Upper lobe of right lung (tissue), 1 donor: Measurements from ENCODE around the gene GABARAPL2. TPM values are rescaled to one million over a fixed set of nuclear protein-coding genes. Genes with fewer than 3 reads are reported as not detected.
"Not testable (repeated sequence)": the region's sequence is repeated elsewhere in the genome, so short reads cannot be mapped to it uniquely, and the experiment has no call there.

Experiments
- ATAC-seq: fragments of 200-7000 bp; cut with Tn5 transposase; one replicate; pipeline ENCODE4 v1.9.1; 2020; ENCODE audit warnings: mild to moderate bottlenecking, moderate library complexity
- DNase-seq: peaks from one replicate; pipeline ENCODE4 v3.0.0-alpha.2; 2020
- H3K27ac ChIP-seq: fragments of 200-600 bp; one replicate; pipeline ENCODE4 v1.8.0; 2022
- H3K27me3 ChIP-seq: fragments of 200-600 bp; one replicate; pipeline ENCODE4 v1.8.0; 2022; ENCODE audit warnings: mild to moderate bottlenecking
- H3K36me3 ChIP-seq: fragments of 200-600 bp; one replicate; pipeline ENCODE4 v1.8.0; 2022
- H3K4me1 ChIP-seq: fragments of 200-600 bp; one replicate; pipeline ENCODE4 v1.8.0; 2022
- H3K4me3 ChIP-seq: fragments of 200-600 bp; one replicate; pipeline ENCODE4 v1.8.0; 2022; ENCODE audit warnings: mild to moderate bottlenecking
- H3K9me3 ChIP-seq: fragments of 200-600 bp; one replicate; pipeline ENCODE4 v1.8.0; 2022
- CTCF ChIP-seq: fragments of 200-600 bp; IDR thresholded peaks from one replicate; pipeline ENCODE4 v1.8.0; 2022; ENCODE audit warnings: antibody characterized with exemption
- intact Hi-C: fragments of 100-400 bp; cut with DNase I; formaldehyde crosslinking; loops from one replicate; pipeline ENCODE4 v1.11.0; 2022
- total RNA-seq: library from RNA; stranded (reverse); fragmentation: NEBNext Ultra II Directional; extraction: Animal tissue kit (Norgen Biotek cat#: 25700); gene quantifications from one replicate; pipeline ENCODE4 v1.2.1, GENCODE V29; 2021
- donor health status: DM: no; HTN: yes; CAD: no; lungs with severe emphysema.

The GABARAPL2 gene
- total RNA-seq, 1 donor from 2014 or later, result 109 TPM

- no peak for TF ChIP-seq CTCF
- ATAC-seq, result no peak
- Histone ChIP-seq H3K4me3 (no peak within 1 kb of the TSS), H3K4me1 (no peaks in the 10 kb centered on the region), H3K27me3 (no peaks in the 10 kb centered on the region), H3K36me3 (no peaks in the 10 kb centered on the region), H3K27ac (no peak within 1 kb of the TSS), H3K9me3 (no peaks in the 10 kb centered on the region)
- DNase-seq, result peak; percentile 31
- intact Hi-C loops, result no loop called here
These were observed 30.3 kb upstream of the GABARAPL2 start, which contains the start of gene CHST5 for GRCh38 chr16:75535901-75536300. TSS of gene CHST5 (minus strand) at chr16:75536108. CDS start at chr16:75530384, 5,724 bp downstream.

GRCh38 chr16:75537776-75538175 is 28.4 kb upstream of the GABARAPL2 start:
- no peak overlapping the region for H3K4me3 ChIP-seq
- no peak for ATAC-seq
- H3K27me3 ChIP-seq, result no peaks in the 10 kb centered on the region
- no peak for DNase-seq
- intact Hi-C loops, result no loop called here
- no peaks in the 10 kb centered on the region for H3K9me3 ChIP-seq
- no peaks in the 10 kb centered on the region for H3K4me1 ChIP-seq
- H3K27ac ChIP-seq, result no peak overlapping the region
- no peaks in the 10 kb centered on the region for H3K36me3 ChIP-seq
- no peak for TF ChIP-seq CTCF

GRCh38 chr16:75538882-75539565 is 27.2 kb upstream of the GABARAPL2 start:
- H3K36me3 ChIP-seq, H3K4me1 ChIP-seq, H3K27me3 ChIP-seq, H3K27ac ChIP-seq, H3K4me3 ChIP-seq, intact Hi-C loops, H3K9me3 ChIP-seq: not testable (repeated sequence)
- ATAC-seq, result peak; percentile 57
- DNase-seq, result peak; percentile 35

- no peaks in the 10 kb centered on the region for H3K4me1 ChIP-seq
- no peak for TF ChIP-seq CTCF
- no peaks in the 10 kb centered on the region for H3K27me3 ChIP-seq
- H3K36me3 ChIP-seq, result no peaks in the 10 kb centered on the region
- no peaks in the 10 kb centered on the region for H3K9me3 ChIP-seq
- no peak overlapping the region for H3K4me3 ChIP-seq
- intact Hi-C loops, result no loop called here
- no peak for DNase-seq
- no peak for ATAC-seq
- no peak overlapping the region for H3K27ac ChIP-seq
These were observed 24.9 kb upstream of the GABARAPL2 start for GRCh38 chr16:75541236-75541635.

GRCh38 chr16:75542462-75542861 is 23.7 kb upstream of the GABARAPL2 start:
- H3K36me3 ChIP-seq, H3K27ac ChIP-seq, ATAC-seq, H3K27me3 ChIP-seq, H3K4me3 ChIP-seq, H3K4me1 ChIP-seq, intact Hi-C loops, H3K9me3 ChIP-seq: not testable (repeated sequence)
- DNase-seq, result peak; percentile 29

GRCh38 chr16:75545879-75546278 is 20.3 kb upstream of the GABARAPL2 start:
- H3K4me1 ChIP-seq, DNase-seq, H3K9me3 ChIP-seq, H3K27ac ChIP-seq, H3K4me3 ChIP-seq, intact Hi-C loops, ATAC-seq, H3K36me3 ChIP-seq, H3K27me3 ChIP-seq: not testable (repeated sequence)

GRCh38 chr16:75546293-75546692 is 19.9 kb upstream of the GABARAPL2 start:
- TF ChIP-seq CTCF, result no peak
- Histone ChIP-seq H3K36me3 (no peaks in the 10 kb centered on the region), H3K4me1 (no peaks in the 10 kb centered on the region), H3K4me3 (no peak overlapping the region), H3K9me3 (no peaks in the 10 kb centered on the region), H3K27ac (no peak overlapping the region), H3K27me3 (no peaks in the 10 kb centered on the region)
- intact Hi-C loops, result no loop called here
- no peak for ATAC-seq
- DNase-seq, result peak; percentile 29

GRCh38 chr16:75548456-75548855 is 17.7 kb upstream of the GABARAPL2 start:
- H3K4me3 ChIP-seq, H3K4me1 ChIP-seq, H3K27ac ChIP-seq, intact Hi-C loops, H3K27me3 ChIP-seq, H3K9me3 ChIP-seq, ATAC-seq, DNase-seq, H3K36me3 ChIP-seq: not testable (repeated sequence)
